Mucosa of descending colon (tissue), 3 donors: ENCODE data around the gene THYN1. TPM values are rescaled to one million over a fixed set of nuclear protein-coding genes. Genes with fewer than 3 reads are reported as not detected.

ENCODE experiments used
- ATAC-seq: fragments of 200-7000 bp; cut with Tn5 transposase; one replicate; pipeline ENCODE4 v1.9.1; 2020; ENCODE audit warnings: mild to moderate bottlenecking, moderate library complexity
- DNase-seq, 3 donors: peaks; one replicate each; pipeline ENCODE4 v3.0.0-alpha.2; 2020
- H3K36me3 ChIP-seq: fragments of 200-600 bp; one replicate; pipeline ENCODE4 v1.8.0; 2021; ENCODE audit warnings: low read depth, mild to moderate bottlenecking
- H3K4me1 ChIP-seq: fragments of 200-600 bp; one replicate; pipeline ENCODE4 v1.8.0; 2021; ENCODE audit warnings: low read depth, mild to moderate bottlenecking
- H3K4me3 ChIP-seq: fragments of 200-600 bp; one replicate; pipeline ENCODE4 v1.8.0; 2021; ENCODE audit warnings: mild to moderate bottlenecking
- H3K9me3 ChIP-seq: fragments of 200-600 bp; one replicate; pipeline ENCODE4 v1.8.0; 2021; ENCODE audit warnings: mild to moderate bottlenecking
- intact Hi-C, 2 donors: fragments of 100-400 bp; cut with DNase I in 1 of 2; cut with micrococcal nuclease in 1 of 2; formaldehyde crosslinking; loops; one replicate each; pipeline versions ENCODE4 v1.11.0 to v1.11.1; 2022; cut with DNase I, micrococcal nuclease
- total RNA-seq, 3 donors: library from RNA; stranded (reverse); fragmentation: NEBNext Ultra II Directional in 2 of 3; extraction: Animal tissue kit (Norgen Biotek cat#: 25700) in 2 of 3; gene quantifications; one replicate each; pipeline versions ENCODE4 v1.2.1 to v1.2.4, GENCODE V29; 2021 to 2023
- TF ChIP-seq, protein P1 (sequence below): fragments of 200-600 bp; IDR thresholded peaks from one replicate; pipeline ENCODE4 v1.8.0; 2022; ENCODE audit warnings: antibody characterized with exemption, mild to moderate bottlenecking
- donor health status: DM: no; HTN: no; CAD: no; lungs with moderate emphysema.
- donor health status: DM: no; HTN: no; CAD: no.
- donor health status: DM: no; HTN: yes; CAD: no.

The THYN1 gene
- total RNA-seq, 3 donors from 2014 or later: 33.5 to 40.2 (median 35.5) TPM

DNA sequence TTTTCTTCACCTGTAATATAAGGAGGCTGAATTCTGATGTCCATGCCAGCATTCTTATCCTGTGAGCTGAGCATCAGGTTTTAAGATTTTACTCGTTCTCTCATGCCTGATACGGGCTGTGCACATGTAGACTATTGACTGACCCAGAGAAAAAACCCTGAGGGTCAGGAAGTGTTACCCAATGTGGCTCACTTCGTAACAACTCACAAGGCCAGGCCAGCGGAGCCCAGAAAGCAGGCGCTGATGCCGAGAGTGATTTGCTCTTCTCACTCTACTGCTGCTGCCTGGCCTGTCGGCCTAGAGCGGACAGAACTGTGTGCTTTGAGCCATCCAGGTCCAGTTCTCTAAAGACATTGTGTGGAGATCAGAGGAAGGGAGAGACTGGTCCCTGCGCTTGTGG, 10.8 kb downstream of the THYN1 start:
- no peaks in the 10 kb centered on the region for H3K4me1 ChIP-seq
- no peak overlapping the region for H3K4me3 ChIP-seq
- TF ChIP-seq, protein P1, sequence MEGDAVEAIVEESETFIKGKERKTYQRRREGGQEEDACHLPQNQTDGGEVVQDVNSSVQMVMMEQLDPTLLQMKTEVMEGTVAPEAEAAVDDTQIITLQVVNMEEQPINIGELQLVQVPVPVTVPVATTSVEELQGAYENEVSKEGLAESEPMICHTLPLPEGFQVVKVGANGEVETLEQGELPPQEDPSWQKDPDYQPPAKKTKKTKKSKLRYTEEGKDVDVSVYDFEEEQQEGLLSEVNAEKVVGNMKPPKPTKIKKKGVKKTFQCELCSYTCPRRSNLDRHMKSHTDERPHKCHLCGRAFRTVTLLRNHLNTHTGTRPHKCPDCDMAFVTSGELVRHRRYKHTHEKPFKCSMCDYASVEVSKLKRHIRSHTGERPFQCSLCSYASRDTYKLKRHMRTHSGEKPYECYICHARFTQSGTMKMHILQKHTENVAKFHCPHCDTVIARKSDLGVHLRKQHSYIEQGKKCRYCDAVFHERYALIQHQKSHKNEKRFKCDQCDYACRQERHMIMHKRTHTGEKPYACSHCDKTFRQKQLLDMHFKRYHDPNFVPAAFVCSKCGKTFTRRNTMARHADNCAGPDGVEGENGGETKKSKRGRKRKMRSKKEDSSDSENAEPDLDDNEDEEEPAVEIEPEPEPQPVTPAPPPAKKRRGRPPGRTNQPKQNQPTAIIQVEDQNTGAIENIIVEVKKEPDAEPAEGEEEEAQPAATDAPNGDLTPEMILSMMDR: no peak
- intact Hi-C loops: no loop called here
- peaks cover 6% of the 10 kb centered on the region for H3K36me3 ChIP-seq
- ATAC-seq (no peak), DNase-seq (no peak)
- H3K9me3 ChIP-seq: no peaks in the 10 kb centered on the region

DNA sequence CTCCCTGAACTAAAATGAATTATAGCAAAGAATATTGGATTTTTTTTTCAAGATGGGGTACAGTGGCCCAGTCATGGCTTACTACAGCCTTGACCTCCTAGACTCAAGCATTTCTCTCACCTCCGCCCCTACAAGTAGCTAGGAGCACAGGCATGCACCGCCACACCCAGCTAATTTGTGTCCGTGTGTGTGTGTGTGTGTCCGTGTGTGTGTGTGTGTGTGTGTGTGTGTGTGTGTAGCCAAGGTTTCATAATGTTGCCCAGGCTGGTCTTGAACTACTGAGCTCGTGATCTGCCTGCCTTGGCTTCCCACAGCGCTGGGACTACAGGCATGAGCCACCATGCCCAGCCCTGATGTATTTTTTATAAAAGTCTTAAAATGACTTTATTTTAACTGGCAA, 12.6 kb downstream of the THYN1 start:
- H3K9me3 ChIP-seq: no peaks in the 10 kb centered on the region
- no peaks in the 10 kb centered on the region for H3K4me1 ChIP-seq
- H3K36me3 ChIP-seq: peaks cover 6% of the 10 kb centered on the region
- TF ChIP-seq, protein P1: no peak
- intact Hi-C loops: no loop called here
- ATAC-seq (no peak), DNase-seq (no peak)
- H3K4me3 ChIP-seq: no peak overlapping the region

DNA sequence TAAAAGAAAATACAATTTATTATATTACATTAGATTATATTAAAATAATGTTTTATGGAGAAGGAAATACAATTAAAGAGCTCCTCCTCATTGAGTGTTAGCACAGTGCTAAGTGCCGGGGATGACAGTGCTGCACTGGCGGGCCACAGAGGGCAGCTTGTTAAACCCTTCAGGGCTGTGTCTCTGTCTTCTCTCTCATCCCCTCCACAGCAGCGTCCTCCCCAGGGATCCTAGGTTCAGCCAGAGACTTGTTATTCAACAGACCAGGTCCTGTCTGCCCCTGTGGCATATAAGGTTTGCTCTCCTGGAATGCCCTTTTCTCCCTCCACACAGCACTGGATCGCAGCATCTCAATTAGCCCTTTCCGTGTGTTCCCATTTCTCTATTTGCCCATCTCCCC, 14.2 kb downstream of the THYN1 start:
- TF ChIP-seq, protein P1: no peak
- Histone ChIP-seq H3K9me3 (no peaks in the 10 kb centered on the region), H3K4me1 (no peaks in the 10 kb centered on the region), H3K4me3 (no peak overlapping the region), H3K36me3 (peaks cover 6% of the 10 kb centered on the region)
- DNase-seq (no peak), ATAC-seq (no peak)
- intact Hi-C loops: no loop called here

DNA sequence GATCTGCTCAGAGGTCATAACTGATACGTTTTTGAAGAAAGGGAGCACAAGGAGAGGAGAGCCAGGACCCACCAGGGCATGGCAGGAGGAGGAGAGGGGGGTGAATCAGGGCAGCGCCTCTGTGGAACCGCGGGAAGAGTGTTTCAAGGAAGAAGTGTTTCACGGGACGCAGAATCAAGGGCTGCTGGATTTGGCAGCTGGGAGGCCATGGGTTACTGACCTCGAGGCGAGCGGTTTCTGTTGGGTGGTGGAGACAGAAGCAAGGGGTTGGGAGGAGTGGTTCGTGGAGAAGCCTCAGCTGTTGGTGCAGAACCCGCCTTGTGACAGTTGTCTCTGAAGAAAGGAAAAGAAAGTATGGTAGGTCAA, 15.6 kb downstream of the THYN1 start:
- Histone ChIP-seq H3K4me3 (no peak overlapping the region), H3K9me3 (no peaks in the 10 kb centered on the region), H3K4me1 (no peaks in the 10 kb centered on the region), H3K36me3 (no peaks in the 10 kb centered on the region)
- intact Hi-C loops: no loop called here
- ATAC-seq (no peak), DNase-seq (no peak)
- TF ChIP-seq, protein P1: no peak

DNA sequence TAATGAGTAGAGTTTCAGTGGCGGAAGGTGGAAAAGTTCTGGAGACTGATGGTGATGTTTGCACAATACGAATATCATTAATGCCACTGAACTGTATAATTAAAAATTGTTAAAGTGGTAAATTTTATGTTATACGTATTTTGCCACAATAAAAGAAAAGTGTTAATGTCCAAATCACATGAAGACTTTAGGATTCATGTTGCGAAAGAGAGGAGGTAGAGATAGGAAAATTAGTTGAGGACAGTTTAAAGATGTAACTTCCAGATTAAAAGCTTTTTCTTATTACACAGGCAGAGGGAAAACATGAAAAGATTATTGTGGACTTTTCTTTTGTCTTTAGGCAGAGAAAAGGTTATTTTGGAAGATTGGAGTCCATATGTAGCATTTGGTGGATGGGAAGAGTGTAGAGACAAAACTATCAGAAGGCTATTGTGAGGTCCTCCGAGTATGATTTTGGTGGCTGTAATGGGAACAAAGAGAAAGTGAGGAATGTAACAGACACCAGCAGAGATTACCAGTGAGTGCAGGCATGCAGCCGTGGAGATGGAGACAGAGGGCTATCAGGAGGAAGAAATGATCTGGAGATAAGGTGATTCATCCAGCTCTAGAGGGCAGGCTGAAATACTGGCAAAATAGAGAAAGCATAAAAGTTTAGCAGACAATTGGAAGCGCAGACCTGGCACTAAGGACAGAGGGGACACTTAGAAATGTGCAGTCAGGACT, 16.2 kb downstream of the THYN1 start:
- no peaks in the 10 kb centered on the region for H3K9me3 ChIP-seq
- DNase-seq (no peak), ATAC-seq (no peak)
- TF ChIP-seq, protein P1: no peak
- H3K4me3 ChIP-seq: no peak overlapping the region
- intact Hi-C loops: no loop called here
- peaks cover 3% of the 10 kb centered on the region for H3K4me1 ChIP-seq
- no peaks in the 10 kb centered on the region for H3K36me3 ChIP-seq

DNA sequence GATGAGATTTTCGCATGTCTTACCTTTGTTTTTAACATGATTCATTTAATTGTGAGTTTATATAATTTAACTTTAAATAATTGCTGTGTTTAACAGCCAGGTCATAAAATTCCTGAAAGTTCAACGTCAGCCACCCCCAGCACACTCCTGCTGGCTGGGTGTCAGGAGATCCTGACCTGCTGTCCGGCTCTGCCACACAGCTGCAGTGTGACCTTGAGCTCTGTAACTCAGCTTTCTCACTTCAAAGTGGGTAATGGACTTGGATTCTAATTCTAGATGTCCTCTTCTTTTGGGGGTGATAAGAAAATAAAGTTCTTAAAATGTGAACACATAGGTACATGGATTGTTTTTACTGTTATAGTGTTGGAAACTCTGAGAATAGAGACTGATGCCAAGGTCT, 17.8 kb downstream of the THYN1 start:
- H3K9me3 ChIP-seq: no peaks in the 10 kb centered on the region
- peaks cover 3% of the 10 kb centered on the region for H3K4me1 ChIP-seq
- TF ChIP-seq, protein P1: no peak
- H3K4me3 ChIP-seq: no peak overlapping the region
- ATAC-seq: no peak
- no peak for DNase-seq
- intact Hi-C loops: no loop called here
- no peaks in the 10 kb centered on the region for H3K36me3 ChIP-seq
